Activated T-cell treated with anti-CD3 and anti-CD28 coated beads for 48 hours (primary cell): ENCODE data around the gene KRTCAP3.

ENCODE experiments used
- DNase-seq: peaks from one replicate; pipeline ENCODE4 v3.0.0-alpha.2; 2020; ENCODE audit warnings: low read depth

The KRTCAP3 gene

GRCh38 chr2:27441226-27441926 lies 805 bp upstream of the KRTCAP3 start:
- no peak for DNase-seq

DNA sequence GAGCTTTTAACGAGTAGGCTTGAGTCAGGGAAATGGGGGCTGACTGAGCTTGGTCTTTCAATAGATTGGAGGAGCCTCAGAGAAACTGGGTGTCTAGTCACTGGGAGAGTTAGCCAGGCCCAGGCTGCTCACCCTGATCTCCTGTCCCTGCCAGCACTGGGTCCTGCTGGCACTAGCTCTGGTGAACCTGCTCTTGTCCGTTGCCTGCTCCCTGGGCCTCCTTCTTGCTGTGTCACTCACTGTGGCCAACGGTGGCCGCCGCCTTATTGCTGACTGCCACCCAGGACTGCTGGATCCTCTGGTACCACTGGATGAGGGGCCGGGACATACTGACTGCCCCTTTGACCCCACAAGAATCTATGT lies 720 bp downstream of the KRTCAP3 start:
- no peak for DNase-seq

- DNase-seq: no peak
Observed at GRCh38 chr2:27445155-27445554, 3.0 kb downstream of the KRTCAP3 start.

DNA sequence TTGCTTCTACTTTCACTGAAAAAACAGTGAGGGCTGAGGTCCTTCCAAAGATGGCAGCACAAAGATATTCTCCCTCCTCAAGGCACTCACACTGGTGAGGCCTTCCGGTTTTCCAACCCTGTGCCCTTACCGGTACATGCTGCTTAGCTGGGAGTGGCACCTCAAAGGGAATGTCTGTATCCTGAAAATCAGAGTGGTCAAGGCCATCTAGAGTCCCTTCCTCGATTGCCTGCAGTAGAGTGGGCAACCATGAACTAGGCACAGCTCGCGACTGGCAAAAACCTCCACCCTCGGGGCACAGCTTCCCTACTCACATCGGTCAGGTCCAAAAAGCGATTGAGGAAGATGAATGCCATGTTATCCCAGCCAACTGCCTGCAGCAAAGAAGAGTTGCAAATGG lies 3.4 kb downstream of the KRTCAP3 start:
- no peak for DNase-seq

- no peak for DNase-seq
Observed at GRCh38 chr2:27446057-27446456, 3.9 kb downstream of the KRTCAP3 start.

DNA sequence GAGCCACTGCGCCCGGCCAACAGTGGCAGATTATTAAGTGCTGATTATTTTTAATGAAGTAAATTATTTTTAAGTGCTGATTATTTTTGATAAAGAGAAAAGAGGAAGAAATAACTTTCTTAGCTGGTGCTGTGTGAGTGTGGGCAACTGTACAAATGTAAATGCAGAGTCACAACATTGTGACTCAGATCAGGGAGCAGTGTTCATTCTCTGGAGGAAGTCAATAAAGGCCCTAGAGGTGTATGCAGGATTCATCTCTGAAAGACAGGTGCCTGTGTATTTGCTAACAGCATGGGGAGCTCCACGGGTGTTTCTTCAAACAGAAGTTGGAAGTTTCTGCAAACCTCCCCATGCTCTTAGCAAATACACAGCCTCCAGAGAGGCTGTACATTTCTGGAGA lies 6.2 kb downstream of the KRTCAP3 start:
- DNase-seq: no peak

DNA sequence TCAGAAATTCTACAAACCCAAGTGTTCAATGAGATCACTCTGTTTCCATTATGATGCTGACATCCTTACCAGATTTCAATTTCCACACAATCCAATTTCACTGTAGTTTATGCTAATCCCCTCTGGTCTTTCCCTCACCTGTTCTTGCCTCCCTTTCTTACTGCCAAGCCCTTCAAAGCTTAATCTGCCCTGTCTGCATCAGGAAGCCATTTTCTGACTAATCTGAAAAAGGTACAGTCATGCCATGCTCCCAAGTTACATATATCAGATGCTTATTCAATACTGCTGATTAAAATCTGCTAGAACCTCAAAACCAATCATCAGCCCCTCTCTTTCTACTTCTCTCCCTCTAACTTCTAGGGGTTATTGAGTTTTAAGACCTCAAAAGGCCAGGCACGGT lies 8.9 kb downstream of the KRTCAP3 start:
- no peak for DNase-seq

DNA sequence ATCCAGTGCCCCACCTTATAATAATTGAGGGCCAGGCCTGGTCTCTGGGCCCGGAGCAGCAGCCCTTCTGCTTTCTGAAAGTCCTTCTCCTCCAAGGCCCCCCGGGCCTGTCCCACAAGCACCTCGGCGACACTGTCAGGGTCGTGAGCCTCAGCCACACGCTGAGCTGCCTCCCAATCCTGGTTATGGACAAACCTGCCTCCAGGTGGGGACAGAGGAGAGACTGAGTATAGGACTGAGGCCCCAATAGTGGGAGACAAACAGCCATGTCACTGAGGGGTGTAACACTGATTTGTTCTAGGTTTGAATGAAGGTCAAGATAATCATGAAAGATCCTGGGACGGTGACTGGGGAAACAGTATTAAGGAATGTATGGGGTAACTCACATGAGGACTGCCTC lies 11.8 kb downstream of the KRTCAP3 start:
- DNase-seq: no peak

- no peak for DNase-seq
Observed at GRCh38 chr2:27461118-27461517, 18.9 kb downstream of the KRTCAP3 start.

DNA sequence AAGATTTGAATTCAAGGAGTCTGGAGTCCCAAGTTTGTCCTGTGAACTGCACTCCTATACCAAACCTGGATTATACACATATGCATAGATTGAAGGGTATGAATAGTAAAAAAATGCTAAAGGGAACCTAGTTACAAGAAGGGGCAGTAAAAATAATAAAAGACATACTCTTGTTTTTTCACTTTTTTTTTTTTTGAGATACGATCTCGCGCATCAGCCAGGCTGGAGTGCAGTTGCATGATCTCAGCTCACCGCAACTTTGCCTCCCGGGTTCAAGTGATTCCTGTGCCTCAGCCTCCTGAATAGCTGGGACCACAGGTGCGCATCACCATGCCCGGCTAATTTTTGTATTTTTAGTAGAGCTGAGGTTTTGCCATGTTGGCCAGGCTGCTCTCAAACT lies 22.3 kb downstream of the KRTCAP3 start:
- no peak for DNase-seq

GRCh38 chr2:27471961-27472360 lies 29.8 kb downstream of the KRTCAP3 start:
- no peak for DNase-seq

DNA sequence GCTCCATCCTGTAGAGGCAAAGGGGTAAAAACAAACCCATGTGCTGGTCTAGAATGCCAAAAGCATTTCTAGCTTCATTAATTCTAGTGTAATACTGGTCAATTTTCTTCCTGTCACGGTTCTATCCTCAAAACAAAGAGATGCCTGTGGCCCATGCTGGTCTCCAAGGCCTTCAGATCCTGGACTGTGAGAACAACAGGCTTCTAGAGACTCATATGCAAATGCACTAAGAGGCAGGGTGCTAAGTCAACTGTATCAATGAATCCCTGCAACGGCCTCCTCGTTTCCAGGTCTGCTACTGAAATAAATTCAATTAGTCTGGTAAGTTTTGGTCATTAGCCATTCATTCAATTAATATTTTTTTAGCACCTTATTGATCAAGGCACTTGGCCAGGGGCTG lies 43.3 kb downstream of the KRTCAP3 start:
- DNase-seq: no peak

DNA sequence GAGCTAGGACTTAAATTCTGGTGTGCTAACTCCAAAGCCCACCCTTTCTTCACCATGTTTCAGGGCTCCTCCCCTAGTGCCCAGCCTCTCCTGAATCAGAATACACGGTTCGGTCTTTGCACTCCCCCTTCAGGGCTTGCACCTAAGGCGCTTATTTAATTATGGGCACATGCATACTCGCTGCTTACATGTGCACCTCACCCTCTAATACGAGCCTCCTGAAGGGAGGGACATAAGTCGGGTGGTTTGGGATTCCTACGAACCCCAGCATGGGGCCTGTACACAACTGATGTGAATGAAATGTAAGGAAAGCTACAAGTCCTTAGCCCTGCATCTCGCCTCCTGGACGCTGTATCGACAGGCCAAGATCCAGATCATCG lies 46.9 kb downstream of the KRTCAP3 start:
- no peak for DNase-seq

GRCh38 chr2:27489498-27490397 lies 47.6 kb downstream of the KRTCAP3 start, which contains the start of gene IFT172:
Gene IFT172 (minus strand): TSS chr2:27489743. CDS start chr2:27489653, 90 bp downstream.
- peak; percentile 97 for DNase-seq

DNA sequence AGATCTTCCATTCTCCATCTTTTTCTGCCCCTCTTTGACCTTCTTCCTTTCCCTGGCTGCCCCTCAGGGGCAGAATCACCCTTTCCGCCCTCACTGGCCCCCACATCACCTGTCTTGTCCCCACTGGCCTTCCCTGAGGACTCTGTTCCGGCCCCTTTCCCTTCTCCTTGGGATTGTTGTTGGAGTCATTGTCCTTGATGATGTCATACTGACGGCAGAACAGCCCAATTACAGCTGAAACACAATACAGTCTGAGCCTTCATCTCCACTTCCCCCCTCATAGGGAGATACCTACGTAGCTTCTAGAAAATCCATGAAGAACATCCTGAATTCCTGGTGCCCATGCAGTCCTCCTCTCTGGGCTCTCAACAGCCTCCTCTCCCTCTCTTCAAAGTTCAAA lies 50.4 kb downstream of the KRTCAP3 start:
- DNase-seq: no peak

DNA sequence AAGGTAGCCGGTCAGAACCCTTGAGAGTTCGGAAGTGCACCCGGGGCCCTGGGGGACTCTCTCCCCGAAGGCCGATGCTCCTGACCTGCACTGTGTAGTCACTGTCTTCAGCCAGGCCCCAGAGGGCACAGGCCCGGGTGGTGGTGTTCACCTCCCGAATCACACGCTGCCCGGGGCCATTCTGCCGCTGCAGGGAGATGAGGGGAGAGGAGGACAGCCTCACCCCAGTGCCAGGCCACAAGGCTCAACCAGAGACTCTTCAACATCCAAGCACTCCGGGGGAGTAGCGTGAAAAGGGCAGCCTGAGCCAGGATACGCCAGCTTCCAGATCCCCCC lies 51.7 kb downstream of the KRTCAP3 start:
- DNase-seq: no peak
